DND-41 (cell line): ENCODE results near the gene FARSA.

Experiments
- ATAC-seq: fragments of 200-7000 bp; cut with Tn5 transposase; 3 replicates; pipeline ENCODE4 v1.9.1; 2021; ENCODE audit warnings: low read depth; ENCODE audit not compliant: insufficient read depth
- DNase-seq: peaks from one replicate; pipeline ENCODE4 v3.0.0-alpha.2; 2020
- H2AFZ ChIP-seq: 2 replicates; pipeline ENCODE4 v1.6.0; 2012; ENCODE audit warnings: low read depth, low read length
- H3K27ac ChIP-seq: 2 replicates; pipeline ENCODE4 v1.5.1; 2012; ENCODE audit warnings: low read length, inconsistent platforms
- H3K27me3 ChIP-seq: fragments of 200-600 bp; sonication (generic); 2 replicates; pipeline ENCODE4 v1.6.0; 2012; ENCODE audit warnings: low read length, mild to moderate bottlenecking, inconsistent platforms; ENCODE audit not compliant: insufficient read depth, poor library complexity
- H3K36me3 ChIP-seq: 2 replicates; pipeline ENCODE4 v1.5.1; 2012; ENCODE audit warnings: low read length, inconsistent platforms; ENCODE audit not compliant: insufficient read depth
- H3K4me1 ChIP-seq: 2 replicates; pipeline ENCODE4 v1.5.1; 2012; ENCODE audit warnings: mild to moderate bottlenecking, low read length; ENCODE audit not compliant: insufficient read depth
- H3K4me2 ChIP-seq: 2 replicates; pipeline ENCODE4 v1.6.0; 2012; ENCODE audit warnings: mild to moderate bottlenecking, moderate library complexity, low read length, inconsistent platforms; ENCODE audit not compliant: insufficient read depth
- H3K4me3 ChIP-seq, 2 experiments: fragments of 200-600 bp in 1 of 2; shearing (Covaris generic) in 1 of 2; 2 replicates each; pipeline ENCODE4 v1.5.1; 2012 to 2016; ENCODE audit warnings: inconsistent platforms in 2 of 2, low read length in 2 of 2, mild to moderate bottlenecking in 2 of 2, low read depth in 1 of 2, moderate library complexity in 1 of 2
- H3K79me2 ChIP-seq: 2 replicates; pipeline ENCODE4 v1.6.0; 2012; ENCODE audit warnings: low read length, inconsistent platforms; ENCODE audit not compliant: insufficient read depth
- H3K9ac ChIP-seq: 2 replicates; pipeline ENCODE4 v1.6.0; 2012; ENCODE audit warnings: low read depth, mild to moderate bottlenecking, inconsistent platforms, low read length, moderate library complexity
- H3K9me3 ChIP-seq: 2 replicates; pipeline ENCODE4 v1.5.1; 2012; ENCODE audit warnings: low read length, moderate library complexity, mild to moderate bottlenecking, inconsistent platforms; ENCODE audit not compliant: insufficient read depth, severe bottlenecking
- H4K20me1 ChIP-seq: 2 replicates; pipeline ENCODE4 v1.6.0; 2012; ENCODE audit warnings: low read length; ENCODE audit not compliant: insufficient read depth
- CTCF ChIP-seq: IDR thresholded peaks from 2 replicates; pipeline ENCODE4 v1.5.1; 2012; ENCODE audit warnings: borderline replicate concordance, low read length, moderate library complexity, mild to moderate bottlenecking; ENCODE audit not compliant: poor library complexity, severe bottlenecking; ENCODE audit errors: extremely low read depth
- EZH2 ChIP-seq: IDR thresholded peaks from 3 replicates; pipeline ENCODE4 v1.6.1; 2012; ENCODE audit warnings: borderline replicate concordance, low read depth, mild to moderate bottlenecking, moderate library complexity, low read length, inconsistent platforms; ENCODE audit not compliant: severe bottlenecking

Gene FARSA

DNA sequence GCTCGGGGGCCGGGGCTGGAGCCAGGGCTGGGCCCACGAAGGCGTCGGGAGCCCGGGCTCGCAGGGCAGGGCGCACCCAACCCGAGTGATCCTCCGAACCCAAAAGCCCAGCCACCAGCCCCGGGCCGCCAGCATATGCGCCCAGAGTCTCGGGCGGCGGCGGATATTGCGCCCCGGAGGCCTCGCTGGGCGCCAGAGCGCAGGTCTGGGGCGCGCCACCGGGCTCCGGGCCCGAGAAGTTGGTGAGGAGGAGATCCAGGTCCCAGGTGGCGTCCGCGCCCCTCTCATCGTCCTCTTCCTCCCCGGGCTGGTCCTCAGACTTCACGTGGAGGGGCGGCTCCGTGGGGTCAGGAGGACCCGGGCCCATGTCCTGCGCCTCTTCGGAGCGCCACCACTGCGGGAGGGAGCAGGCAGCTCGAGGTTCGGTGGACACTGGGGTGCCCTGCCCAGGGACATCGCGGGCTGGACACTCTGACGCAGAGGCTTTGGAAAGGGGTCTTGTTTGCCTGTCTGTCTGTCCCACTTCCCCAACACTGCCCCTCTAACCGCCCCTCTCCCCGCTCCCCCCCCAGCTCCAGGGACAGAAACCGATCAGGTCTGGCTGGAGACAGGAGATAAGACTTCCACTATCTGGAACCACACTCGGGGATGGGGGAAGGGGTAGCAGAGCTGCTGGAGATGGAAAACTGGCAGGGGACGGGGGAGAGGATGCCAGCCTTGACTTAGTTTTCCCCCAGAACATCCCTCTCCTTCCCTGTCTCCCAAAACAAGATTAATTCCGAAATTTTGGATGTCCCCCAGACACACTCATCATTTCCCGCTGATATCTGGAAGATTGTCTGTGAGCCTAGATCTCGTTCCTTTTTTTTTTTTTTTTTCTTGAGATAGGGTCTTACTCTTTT is 47.5 kb downstream of the FARSA start:
- Histone ChIP-seq H3K4me2 (no peak overlapping the region), H2AFZ (no peak overlapping the region), H3K27ac (no peak overlapping the region), H3K9ac (no peak overlapping the region), H3K4me3 (no peak overlapping the region), H3K79me2 (peaks cover 7% of the 10 kb centered on the region), H3K4me1 (peaks cover 20% of the 10 kb centered on the region), H3K27me3 (no peaks in the 10 kb centered on the region), H3K9me3 (peaks cover 5% of the 10 kb centered on the region), H3K36me3 (no peaks in the 10 kb centered on the region), H4K20me1 (0 out of 2 replicates have a peak, but pooled peaks cover under 1% of the 10 kb centered on the region)
- ATAC-seq, result no peak
- DNase-seq, result no peak
- TF ChIP-seq CTCF, result no peak

- no peak for DNase-seq
- H3K27me3 ChIP-seq, result no peaks in the 10 kb centered on the region
- no peak overlapping the region for H3K9ac ChIP-seq
- peaks cover 15% of the 10 kb centered on the region for H3K79me2 ChIP-seq
- no peak for TF ChIP-seq EZH2
- TF ChIP-seq CTCF, result no peak
- peaks cover 24% of the 10 kb centered on the region for H3K4me1 ChIP-seq
- no peaks in the 10 kb centered on the region for H4K20me1 ChIP-seq
- no peak overlapping the region for H3K27ac ChIP-seq
- H3K4me2 ChIP-seq, result no peak overlapping the region
- no peak overlapping the region for H3K4me3 ChIP-seq
- H3K36me3 ChIP-seq, result no peaks in the 10 kb centered on the region
- H3K9me3 ChIP-seq, result peaks cover 5% of the 10 kb centered on the region
- ATAC-seq, result no peak
- no peak overlapping the region for H2AFZ ChIP-seq
Observed at GRCh38 chr19:12884926-12885748, 48.4 kb downstream of the FARSA start.

GRCh38 chr19:12884627-12884925 is 48.9 kb downstream of the FARSA start:
- DNase-seq (no peak), ATAC-seq (no peak)
- Histone ChIP-seq H3K36me3 (no peaks in the 10 kb centered on the region; the same call in 1 of the 2 replicates), H3K4me3 (no peak overlapping the region), H3K9me3 (peaks cover 5% of the 10 kb centered on the region), H4K20me1 (no peaks in the 10 kb centered on the region), H2AFZ (no peak overlapping the region), H3K27ac (no peak overlapping the region), H3K9ac (no peak overlapping the region), H3K4me2 (no peak overlapping the region), H3K4me1 (peaks cover 24% of the 10 kb centered on the region), H3K27me3 (no peaks in the 10 kb centered on the region), H3K79me2 (peaks cover 17% of the 10 kb centered on the region)
- TF ChIP-seq CTCF (no peak), EZH2 (no peak)
